CD4-positive, alpha-beta T cell (primary cell): Measurements from ENCODE around the gene CNDP2. TPM values are rescaled to one million over a fixed set of nuclear protein-coding genes. Genes with fewer than 3 reads are reported as not detected.

Experiments used
- ATAC-seq: fragments of 200-7000 bp; cut with Tn5 transposase; one replicate; pipeline ENCODE4 v1.10.0; 2022; ENCODE audit warnings: mild to moderate bottlenecking; ENCODE audit not compliant: poor library complexity
- CTCF ChIA-PET: fragments of 350-600 bp; sonication (Branson Sonifier 250); formaldehyde crosslinking; loops from one replicate; lab custom pipeline; 2021; ENCODE audit warnings: antibody characterized with exemption, inconsistent platforms; lab: Charles Lee
- POLR2A ChIA-PET: fragments of 350-600 bp; sonication (Branson Sonifier 250); formaldehyde crosslinking; loops from one replicate; lab custom pipeline; 2021; ENCODE audit warnings: antibody characterized with exemption, inconsistent platforms; lab: Charles Lee
- DNase-seq, 14 experiments: peaks; one replicate each; pipeline ENCODE4 v3.0.0-alpha.2; 2013 to 2020; ENCODE audit warnings: mixed read lengths in 2 of 14
- H3K27ac ChIP-seq, 2 donors: one replicate each; pipeline versions ENCODE4 v1.5.1 to v1.7.0; 2013; ENCODE audit warnings: low read length in 2 of 2, low read depth in 1 of 2, mild to moderate bottlenecking in 1 of 2
- H3K27me3 ChIP-seq, 2 experiments: 1 replicate in 1 of 2; 2 replicates in 1 of 2; pipeline versions ENCODE4 v1.6.1 to v1.7.0; 2013; ENCODE audit warnings: low read length in 2 of 2, control low read depth in 1 of 2, mild to moderate bottlenecking in 1 of 2, moderate library complexity in 1 of 2; ENCODE audit not compliant: insufficient read depth in 2 of 2, control insufficient read depth in 1 of 2
- H3K36me3 ChIP-seq: one replicate; pipeline ENCODE4 v1.6.1; 2013; ENCODE audit warnings: low read length, control low read depth; ENCODE audit not compliant: insufficient read depth
- H3K4me1 ChIP-seq: one replicate; pipeline ENCODE4 v1.6.1; 2013; ENCODE audit warnings: low read length, control low read depth; ENCODE audit not compliant: insufficient read depth
- H3K4me3 ChIP-seq: one replicate; pipeline ENCODE4 v1.5.1; 2013; ENCODE audit warnings: mild to moderate bottlenecking, low read length, moderate library complexity
- H3K9me3 ChIP-seq, 2 experiments: 1 replicate in 1 of 2; 2 replicates in 1 of 2; pipeline versions ENCODE4 v1.6.1 to v1.7.0; 2013; ENCODE audit warnings: low read length in 2 of 2, mild to moderate bottlenecking in 2 of 2, control low read depth in 1 of 2, moderate library complexity in 1 of 2; ENCODE audit not compliant: control insufficient read depth in 1 of 2, insufficient read depth in 1 of 2
- H3K27ac Mint-ChIP-seq: one replicate; pipeline ENCODE4 v1.8.0; 2020; ENCODE audit warnings: mixed read lengths
- H3K27me3 Mint-ChIP-seq: one replicate; pipeline ENCODE4 v1.8.0; 2021; ENCODE audit warnings: mixed read lengths
- H3K36me3 Mint-ChIP-seq: one replicate; pipeline ENCODE4 v1.8.0; 2021; ENCODE audit warnings: low read depth, mixed read lengths
- H3K4me1 Mint-ChIP-seq: one replicate; pipeline ENCODE4 v1.8.0; 2021; ENCODE audit warnings: low read depth, mixed read lengths
- H3K4me3 Mint-ChIP-seq: one replicate; pipeline ENCODE4 v1.8.0; 2020; ENCODE audit warnings: mild to moderate bottlenecking, mixed read lengths
- H3K9me3 Mint-ChIP-seq: one replicate; pipeline ENCODE4 v1.8.0; 2020; ENCODE audit warnings: mixed read lengths
- CTCF ChIP-seq: fragments of 200-600 bp; IDR thresholded peaks from one replicate; pipeline ENCODE4 v1.8.0; 2022; ENCODE audit warnings: antibody characterized with exemption, mild to moderate bottlenecking
- intact Hi-C, 2 experiments: fragments of 100-400 bp; cut with DNase I in 1 of 2; cut with micrococcal nuclease in 1 of 2; formaldehyde crosslinking; loops; one replicate each; pipeline versions ENCODE4 v1.15.1 to v1.9.0; 2023 to 2025; cut with DNase I, micrococcal nuclease
- total RNA-seq, 174 experiments: library from RNA in 2 of 174; stranded (reverse) in 2 of 174; gene quantifications; one replicate each; pipeline ENCODE4 v1.2.3 and lab custom pipeline; 2021 to 2026

Gene CNDP2
- total RNA-seq, 2 experiments from 2014 or later = 75.5 to 75.7 TPM

GRCh38 chr18:74510770-74511095 is 14.6 kb downstream of the CNDP2 start:
- no peak overlapping the region for H3K4me3 ChIP-seq
- no peak overlapping the region for H3K27ac ChIP-seq
- Mint-ChIP-seq H3K9me3 (no peaks in the 10 kb centered on the region), H3K27ac (no peak overlapping the region), H3K4me1 (no peaks in the 10 kb centered on the region), H3K27me3 (no peaks in the 10 kb centered on the region), H3K36me3 (peaks cover 95% of the 10 kb centered on the region), H3K4me3 (no peak overlapping the region)
- TF ChIP-seq CTCF = no peak
- no peak for ATAC-seq
- no peaks in the 10 kb centered on the region for H3K4me1 ChIP-seq
- intact Hi-C loops = no loop called here
- POLR2A ChIA-PET = interaction anchor here (1.0 kb wide), 1 partner anchor 11 kb away, joined by 4 read pairs; no protein-coding TSS in a partner anchor
- DNase-seq = no peak
- H3K36me3 ChIP-seq = peaks cover 94% of the 10 kb centered on the region
- CTCF ChIA-PET = no interaction called here
- no peaks in the 10 kb centered on the region for H3K27me3 ChIP-seq
- peaks cover 0 to 1% of the 10 kb centered on the region in 2 experiments for H3K9me3 ChIP-seq

- Mint-ChIP-seq H3K27ac (no peak overlapping the region), H3K27me3 (no peaks in the 10 kb centered on the region), H3K9me3 (no peaks in the 10 kb centered on the region), H3K36me3 (peaks cover 98% of the 10 kb centered on the region), H3K4me1 (no peaks in the 10 kb centered on the region), H3K4me3 (no peak overlapping the region)
- CTCF ChIA-PET = no interaction called here
- TF ChIP-seq CTCF = no peak
- H3K9me3 ChIP-seq = peaks cover 0 to 5% of the 10 kb centered on the region in 2 experiments
- peaks cover 96% of the 10 kb centered on the region for H3K36me3 ChIP-seq
- H3K4me1 ChIP-seq = no peaks in the 10 kb centered on the region
- intact Hi-C loops = no loop called here
- POLR2A ChIA-PET = no interaction called here
- H3K27me3 ChIP-seq = no peaks in the 10 kb centered on the region
- no peak for DNase-seq
- no peak overlapping the region for H3K4me3 ChIP-seq
- H3K27ac ChIP-seq = no peak overlapping the region
- no peak for ATAC-seq
Measured at GRCh38 chr18:74511823-74512222, 15.7 kb downstream of the CNDP2 start.

GRCh38 chr18:74512321-74513053 is 16.3 kb downstream of the CNDP2 start:
- Histone ChIP-seq H3K27ac (no peak overlapping the region), H3K36me3 (peaks cover 96% of the 10 kb centered on the region), H3K27me3 (no peaks in the 10 kb centered on the region), H3K4me3 (no peak overlapping the region), H3K4me1 (no peaks in the 10 kb centered on the region), H3K9me3 (peaks cover 0 to 5% of the 10 kb centered on the region in 2 experiments)
- intact Hi-C loops = no loop called here
- peaks cover 98% of the 10 kb centered on the region for H3K36me3 Mint-ChIP-seq
- no peaks in the 10 kb centered on the region for H3K4me1 Mint-ChIP-seq
- no peak overlapping the region for H3K27ac Mint-ChIP-seq
- DNase-seq = no peak
- no peak for ATAC-seq
- ChIA-PET CTCF (no interaction called here), POLR2A (no interaction called here)
- H3K9me3 Mint-ChIP-seq = no peaks in the 10 kb centered on the region
- no peak overlapping the region for H3K4me3 Mint-ChIP-seq
- TF ChIP-seq CTCF = no peak
- no peaks in the 10 kb centered on the region for H3K27me3 Mint-ChIP-seq
